ENCODE results near the gene WDR33.

The WDR33 gene

GRCh38 chr2:127663566-127664064 lies 147.4 kb downstream of the WDR33 start:
- no peak for TF ChIP-seq CTCF (IDR thresholded peaks at IDR 0.05)
- peaks cover 0 to 93% (median 74%) of the 10 kb centered on the region in 4 donors for H3K4me1 ChIP-seq
- intact Hi-C loops (cut with DNase I; ENCODE audit: low total_unique reads), result no loop called here
- peak overlapping the region; percentile 44 to 52 for H3K4me3 ChIP-seq
- peak in 1 of 2 donors; percentile 58 for DNase-seq
- H3K9me3 ChIP-seq, result no peaks in the 10 kb centered on the region
- no peaks in the 10 kb centered on the region for H3K27me3 ChIP-seq
- peaks cover 0 to 8% (median 0%) of the 10 kb centered on the region in 3 donors for H3K36me3 ChIP-seq
- peak overlapping the region; percentile 81 to 95 for H3K27ac ChIP-seq

GRCh38 chr2:127662937-127663565 lies 147.9 kb downstream of the WDR33 start:
- Histone ChIP-seq H3K4me1 (peaks cover 0 to 98% (median 80%) of the 10 kb centered on the region in 4 donors), H3K36me3 (peaks cover 0 to 8% (median 0%) of the 10 kb centered on the region in 3 donors), H3K27me3 (no peaks in the 10 kb centered on the region), H3K4me3 (peak overlapping the region; percentile 44 to 52), H3K27ac (peak overlapping the region; percentile 81 to 95), H3K9me3 (no peaks in the 10 kb centered on the region)
- no peak for TF ChIP-seq CTCF (IDR thresholded peaks at IDR 0.05)
- DNase-seq, result peak; percentile 19 to 64
- intact Hi-C loops (cut with DNase I; ENCODE audit: low total_unique reads), result no loop called here

GRCh38 chr2:127661949-127662510 lies 148.9 kb downstream of the WDR33 start:
- Histone ChIP-seq H3K27me3 (no peaks in the 10 kb centered on the region), H3K4me1 (peaks cover 0 to 99% (median 86%) of the 10 kb centered on the region in 4 donors), H3K4me3 (no peak overlapping the region), H3K9me3 (no peaks in the 10 kb centered on the region), H3K27ac (peak overlapping the region; percentile 76), H3K36me3 (peaks cover 5 to 17% (median 7%) of the 10 kb centered on the region in 3 donors)
- TF ChIP-seq CTCF (IDR thresholded peaks at IDR 0.05), result no peak
- DNase-seq, result peak; percentile 37 to 64
- intact Hi-C loops (cut with DNase I; ENCODE audit: low total_unique reads), result no loop called here

- Histone ChIP-seq H3K27me3 (no peaks in the 10 kb centered on the region), H3K27ac (peak overlapping the region; percentile 76), H3K4me3 (no peak overlapping the region), H3K4me1 (peaks cover 0 to 100% (median 86%) of the 10 kb centered on the region in 4 donors), H3K36me3 (peaks cover 11 to 24% (median 12%) of the 10 kb centered on the region in 3 donors), H3K9me3 (no peaks in the 10 kb centered on the region)
- intact Hi-C loops (cut with DNase I; ENCODE audit: low total_unique reads), result no loop called here
- TF ChIP-seq CTCF (IDR thresholded peaks at IDR 0.05), result no peak
- peak; percentile 16 to 68 for DNase-seq
Observed at GRCh38 chr2:127661072-127661649, 149.8 kb downstream of the WDR33 start.

GRCh38 chr2:127660291-127660578 lies 150.7 kb downstream of the WDR33 start:
- Histone ChIP-seq H3K4me3 (no peak overlapping the region), H3K27me3 (no peaks in the 10 kb centered on the region), H3K27ac (peak overlapping the region; percentile 76), H3K36me3 (peaks cover 16 to 33% (median 21%) of the 10 kb centered on the region in 3 donors), H3K4me1 (peaks cover 0 to 100% (median 81%) of the 10 kb centered on the region in 4 donors), H3K9me3 (no peaks in the 10 kb centered on the region)
- TF ChIP-seq CTCF (IDR thresholded peaks at IDR 0.05), result no peak
- no peak for DNase-seq
- intact Hi-C loops (cut with DNase I; ENCODE audit: low total_unique reads), result no loop called here

Measured in tibial artery (tissue), 4 donors.